GM12892 (cell line): Measurements from ENCODE around the gene CORO1C.
"Not testable (repeated sequence)": the region's sequence is repeated elsewhere in the genome, so short reads cannot be mapped to it uniquely, and the experiment has no call there.

Experiments used
- POLR2A ChIP-seq: IDR thresholded peaks from 2 replicates; pipeline ENCODE4 v1.6.1; 2011; ENCODE audit warnings: low read depth, low read length, control low read depth
- POLR2AphosphoS5 ChIP-seq: IDR thresholded peaks from 2 replicates; pipeline ENCODE4 v1.6.1; 2011; ENCODE audit warnings: low read depth, low read length, control low read depth
- TAF1 ChIP-seq: IDR thresholded peaks from 2 replicates; pipeline ENCODE4 v1.6.1; 2011; ENCODE audit warnings: low read depth, mild to moderate bottlenecking, control low read depth, low read length, borderline replicate concordance

DNA sequence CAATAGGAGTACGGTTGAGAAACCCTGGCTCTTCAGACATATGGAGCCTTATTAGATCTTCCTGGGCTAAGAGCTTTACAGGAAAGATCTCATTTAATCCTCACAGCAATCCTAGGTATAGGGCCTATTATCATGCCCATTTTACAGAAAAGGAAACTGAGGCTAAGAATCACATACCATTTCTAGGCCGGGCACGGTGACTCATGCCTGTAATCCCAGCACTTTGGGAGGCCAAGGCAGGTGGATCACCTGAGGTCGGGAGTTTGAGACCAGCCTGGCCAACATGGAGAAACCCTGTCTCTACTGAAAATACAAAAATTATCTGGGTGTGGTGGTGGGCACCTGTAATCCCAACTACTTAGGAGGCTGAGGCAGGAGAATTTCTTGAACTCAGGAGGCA is 19.7 kb upstream of the CORO1C start:
- TF ChIP-seq POLR2AphosphoS5, POLR2A, TAF1: not testable (repeated sequence)
